COLO668 (cell line): ENCODE measurements around the gene JMJD6.
"Not testable (repeated sequence)": the region's sequence is repeated elsewhere in the genome, so short reads cannot be mapped to it uniquely, and the experiment has no call there.

Source experiments
- DNase-seq: peaks from one replicate; lab custom pipeline; 2025; ENCODE audit not compliant: unreplicated experiment; lab: John Stamatoyannopoulos, UW

JMJD6 gene

GRCh38 chr17:76700617-76701470 lies 25.6 kb downstream of the JMJD6 start:
- peak; percentile 22 for DNase-seq

GRCh38 chr17:76700270-76700616 lies 26.2 kb downstream of the JMJD6 start:
- peak; percentile 22 for DNase-seq

DNA sequence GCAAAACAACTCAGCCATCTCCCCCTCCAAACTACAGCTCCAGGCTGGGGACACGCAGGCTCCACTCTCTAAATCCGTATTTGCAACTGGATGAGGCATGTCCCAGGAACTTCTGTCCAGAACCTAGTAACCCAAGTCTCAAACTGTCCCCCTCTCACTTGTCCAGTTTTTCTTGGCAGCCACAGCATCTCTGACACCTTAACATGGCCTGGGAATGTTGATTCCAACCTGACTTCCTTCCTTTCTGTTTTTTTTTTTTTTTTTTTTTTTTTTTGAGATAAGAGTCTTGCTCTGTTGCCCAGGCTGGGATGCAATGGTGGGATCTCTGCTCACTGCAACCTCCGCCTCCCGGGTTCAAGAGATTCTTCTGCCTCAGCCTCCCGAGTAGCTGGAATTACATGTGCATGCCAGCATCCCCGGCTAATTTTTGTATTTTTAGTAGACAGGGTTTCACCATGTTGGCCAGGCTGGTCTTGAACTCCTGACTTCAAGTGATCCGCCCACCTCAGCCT lies 27.9 kb downstream of the JMJD6 start:
- DNase-seq: not testable (repeated sequence)

DNA sequence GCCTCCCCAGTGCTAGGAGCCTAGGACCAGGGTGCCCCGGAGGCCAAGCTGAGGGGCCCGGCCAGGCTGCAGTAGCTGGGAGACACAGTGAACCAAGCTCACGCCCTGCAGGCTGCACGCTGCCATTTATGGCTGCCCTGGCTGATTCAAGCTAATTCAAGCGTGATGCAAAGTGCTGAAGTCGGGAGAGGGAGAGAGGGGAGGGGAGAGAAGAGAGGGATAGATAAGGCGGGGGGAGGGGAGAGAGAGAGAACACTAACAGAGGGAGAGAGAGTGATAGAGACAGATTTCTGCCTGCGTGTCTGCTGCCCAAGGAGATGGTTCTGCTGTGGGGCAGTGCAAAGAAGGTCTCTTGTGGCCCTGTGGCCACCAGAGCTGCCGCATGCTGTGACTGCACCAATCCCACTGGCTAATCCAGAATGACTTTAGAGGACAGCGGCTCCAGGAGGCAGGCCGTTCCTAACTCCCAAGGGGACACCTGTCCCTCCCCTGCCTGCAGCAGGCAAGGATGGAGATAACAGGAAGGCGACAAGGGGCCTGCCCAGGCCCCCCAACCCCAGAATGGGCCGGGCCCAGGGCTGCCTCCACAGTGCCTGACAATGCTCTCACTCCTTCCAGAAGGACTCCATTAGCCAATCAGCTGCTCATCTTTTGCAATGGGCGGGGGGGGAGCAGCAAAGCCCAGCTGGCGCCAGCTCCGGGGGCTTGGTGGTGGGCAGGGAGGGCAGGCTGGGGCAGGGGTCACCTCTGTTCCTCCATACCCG lies 28.5 kb downstream of the JMJD6 start:
- DNase-seq: no peak

- no peak for DNase-seq
Observed at GRCh38 chr17:76696763-76697701, 29.4 kb downstream of the JMJD6 start.

DNA sequence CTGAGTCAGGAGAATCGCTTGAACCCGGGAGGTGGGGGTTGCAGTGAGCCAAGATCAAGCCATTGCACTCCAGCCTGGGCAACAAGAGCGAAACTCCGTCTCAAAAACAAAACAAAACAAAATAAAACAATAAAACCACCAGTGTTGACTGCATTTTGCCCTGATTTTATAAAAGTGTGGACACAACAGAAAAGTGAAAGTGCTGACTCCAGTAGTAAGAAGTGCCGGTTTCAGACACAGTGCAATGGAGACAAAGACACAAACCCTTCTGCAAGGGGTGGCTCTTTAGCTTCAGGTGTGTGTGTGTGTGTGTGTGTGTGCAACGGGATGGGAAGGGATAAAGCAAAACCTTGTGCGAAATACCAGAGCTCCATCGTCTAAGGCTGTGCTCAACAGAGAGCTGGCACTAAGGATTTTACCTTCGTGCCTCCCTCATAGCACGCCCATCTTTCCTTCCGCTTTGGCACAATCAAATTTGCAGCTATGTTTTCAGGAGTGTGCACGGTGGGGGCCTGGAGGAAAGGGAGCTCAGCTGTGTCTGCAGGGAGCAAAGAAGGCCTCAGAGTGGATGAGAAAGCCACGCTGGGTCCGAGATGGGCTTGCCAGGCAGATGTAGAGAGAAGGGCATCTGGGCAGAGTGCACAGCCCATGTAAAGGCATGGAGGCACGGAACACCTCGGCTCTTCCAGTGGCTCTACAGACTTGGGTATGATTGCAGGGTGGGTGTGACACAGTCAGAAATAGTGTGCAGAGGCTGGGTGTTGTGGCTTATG lies 31.2 kb downstream of the JMJD6 start:
- DNase-seq: no peak

DNA sequence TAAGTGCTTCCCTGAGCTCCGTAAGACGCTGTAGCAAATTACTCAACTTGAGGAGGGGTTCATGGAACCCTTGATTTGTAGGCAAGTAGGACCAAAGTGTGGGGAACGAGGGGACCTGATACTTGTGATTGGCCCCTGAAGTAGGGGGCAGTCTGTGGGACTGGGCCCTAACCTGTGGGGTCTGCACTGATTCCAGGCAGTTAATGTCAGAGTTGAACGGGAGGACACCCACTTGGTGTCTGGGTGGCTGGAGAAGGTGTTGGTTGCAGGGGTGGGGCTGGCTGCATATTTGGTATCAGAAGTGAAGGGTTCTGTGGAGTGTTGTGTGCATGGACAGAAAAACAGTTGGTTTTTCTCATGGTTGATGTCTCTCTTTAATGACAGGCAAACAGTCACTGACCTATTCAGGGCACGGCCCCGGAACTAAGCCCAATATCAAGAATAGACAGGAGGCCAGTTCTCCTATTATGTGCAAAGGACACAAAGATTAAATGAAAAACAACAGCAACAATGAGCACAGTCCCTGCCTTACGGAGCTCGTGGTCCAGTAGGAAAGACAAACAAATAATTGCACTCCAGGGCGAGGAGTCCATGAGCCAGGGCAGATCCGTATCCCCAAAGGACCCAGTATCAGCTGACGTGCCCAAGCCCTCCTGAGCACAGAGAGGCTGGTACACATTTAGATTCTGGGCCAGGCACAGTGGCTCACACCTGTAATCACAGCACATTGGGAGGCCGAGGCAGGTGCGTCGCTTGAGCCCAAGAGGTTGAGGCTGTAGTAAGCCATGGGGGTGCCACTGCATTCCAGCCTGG lies 34.8 kb downstream of the JMJD6 start:
- no peak for DNase-seq

GRCh38 chr17:76690596-76691280 lies 35.7 kb downstream of the JMJD6 start:
- no peak for DNase-seq

- DNase-seq: no peak
Observed at GRCh38 chr17:76689859-76690258, 36.5 kb downstream of the JMJD6 start.

DNA sequence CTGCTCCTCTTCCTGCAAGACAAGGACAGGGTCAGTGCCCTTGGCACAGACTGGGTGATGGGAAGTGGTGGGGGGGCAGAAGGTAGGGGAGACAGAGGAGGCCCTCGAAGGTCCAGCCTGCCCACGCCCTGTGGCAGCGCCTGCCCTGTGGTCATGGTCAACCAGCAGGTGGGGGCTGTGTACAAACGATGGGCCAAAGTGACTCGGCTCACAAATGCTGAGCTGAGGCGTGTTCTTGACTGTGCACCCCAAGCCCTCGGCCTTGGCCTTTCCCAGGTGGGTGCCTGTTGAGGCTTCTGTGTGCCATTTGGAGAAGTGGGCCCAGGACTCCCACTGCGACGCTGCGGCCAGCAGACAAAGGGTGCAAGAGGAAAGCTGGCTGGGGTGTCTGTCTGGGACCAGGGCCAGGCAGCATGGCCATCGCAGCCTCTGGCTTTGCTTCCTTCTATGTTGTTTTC lies 38.2 kb downstream of the JMJD6 start:
- no peak for DNase-seq

- no peak for DNase-seq
Observed at GRCh38 chr17:76687298-76688164, 38.9 kb downstream of the JMJD6 start.

DNA sequence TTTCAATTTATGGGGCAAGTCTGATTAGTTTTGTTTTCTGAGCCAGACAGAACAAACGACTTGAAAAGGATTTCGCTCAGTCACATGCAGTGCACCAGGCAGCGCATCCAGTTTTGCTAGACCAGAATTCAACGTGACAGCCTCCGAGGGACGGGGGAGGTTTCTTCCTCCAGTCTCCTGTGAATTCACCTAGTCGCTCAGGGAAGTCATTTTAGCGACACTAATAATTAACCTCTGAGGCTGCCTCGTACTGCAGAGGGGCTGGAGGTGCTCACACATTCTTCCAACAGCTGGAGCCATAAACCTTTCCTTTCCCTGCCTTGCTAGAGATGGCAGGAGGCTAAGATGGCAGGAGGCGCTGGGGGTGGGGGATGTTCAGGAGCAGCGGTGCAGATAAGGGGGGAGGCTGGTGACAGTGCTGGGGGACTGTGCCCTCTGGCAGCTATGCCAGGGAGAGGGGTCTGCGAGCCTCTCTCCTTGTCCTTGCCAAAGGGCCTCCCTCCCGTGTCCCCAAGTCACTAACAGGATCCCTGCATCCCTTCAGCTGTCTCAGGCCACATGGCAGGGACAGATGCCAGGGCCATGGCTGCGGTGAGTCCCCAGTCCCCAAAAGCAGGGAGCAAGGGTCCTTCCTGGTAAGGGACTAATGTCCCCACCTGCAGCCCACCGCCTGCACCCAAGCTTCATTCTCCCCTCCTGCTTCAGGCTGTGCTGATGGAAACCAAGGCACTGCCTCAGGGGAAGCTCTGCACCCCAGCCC lies 39.7 kb downstream of the JMJD6 start:
- DNase-seq: no peak

DNA sequence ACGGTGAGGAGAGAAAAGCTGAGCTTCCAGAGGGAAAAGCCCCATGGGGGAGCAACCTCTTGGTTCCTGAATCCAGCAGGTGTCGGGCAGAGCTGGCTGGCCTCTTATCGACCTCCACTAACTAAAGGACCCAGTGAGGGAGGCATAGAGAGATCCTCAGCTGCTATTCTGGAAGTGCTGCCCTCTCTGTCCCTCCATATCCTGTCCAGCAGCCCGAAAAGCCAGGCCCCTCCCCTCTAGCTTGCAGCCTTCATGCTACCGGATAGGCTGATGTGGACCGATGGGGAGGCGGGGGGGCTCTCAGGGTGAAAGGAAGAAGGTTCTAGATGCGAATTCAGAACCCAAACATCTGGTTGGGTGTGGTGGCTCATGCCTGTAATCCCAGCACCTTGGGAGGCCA lies 40.6 kb downstream of the JMJD6 start:
- DNase-seq: no peak

DNA sequence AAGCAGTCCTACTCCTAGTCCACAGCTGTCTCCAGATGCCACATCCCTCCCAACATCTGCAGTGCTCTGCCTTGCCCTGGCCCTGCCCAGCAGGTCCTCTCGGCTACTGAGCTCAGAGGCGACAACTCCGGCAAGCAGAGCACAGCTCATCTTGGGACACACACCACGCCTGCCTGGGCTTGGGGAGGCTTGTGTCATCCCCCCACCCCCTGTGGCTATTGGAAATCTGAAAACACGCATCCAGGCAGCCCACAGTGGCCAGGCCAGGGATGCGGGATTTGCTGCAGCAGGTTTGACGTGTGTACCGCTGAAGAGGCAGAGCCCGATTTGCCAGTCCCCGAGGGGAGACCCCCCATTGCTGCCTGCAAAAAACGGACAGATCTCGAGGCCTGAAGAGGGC lies 41.0 kb downstream of the JMJD6 start:
- DNase-seq: no peak

DNA sequence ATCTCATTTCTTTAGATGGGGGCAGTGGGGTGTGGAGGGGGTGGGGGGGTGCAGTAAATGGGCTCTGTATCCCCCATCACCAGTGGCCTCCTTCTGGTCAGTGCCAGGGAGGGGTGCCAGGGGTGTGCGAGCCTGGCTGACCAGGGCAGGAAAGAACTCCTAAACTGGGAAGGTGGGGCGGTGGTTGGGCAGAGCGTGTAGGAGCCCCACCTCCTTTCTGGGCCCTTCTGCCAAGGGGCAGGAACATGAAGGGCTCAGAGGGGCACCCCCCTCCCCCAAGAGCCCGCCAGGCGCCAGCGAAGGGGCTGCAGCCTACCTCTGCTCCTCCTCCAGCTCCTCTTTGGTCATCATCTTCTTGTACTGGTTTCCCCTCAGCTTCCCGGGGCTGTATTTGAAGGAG lies 41.6 kb downstream of the JMJD6 start:
- no peak for DNase-seq

- DNase-seq: no peak
Observed at GRCh38 chr17:76683921-76684745, 42.3 kb downstream of the JMJD6 start.
